Pancreas (tissue), 10 donors: ENCODE measurements around the gene TRPV5. TPM values are rescaled to one million over a fixed set of nuclear protein-coding genes. Genes with fewer than 3 reads are reported as not detected.

Experiments
- ATAC-seq, 4 donors: fragments of 200-7000 bp; cut with Tn5 transposase; one replicate each; pipeline versions ENCODE4 v1.8.0 to v1.9.1; 2020; ENCODE audit warnings: mild to moderate bottlenecking in 4 of 4, moderate library complexity in 4 of 4
- DNase-seq, 6 donors: peaks; one replicate each; pipeline ENCODE4 v3.0.0-alpha.2; 2020
- FAIRE-seq: peaks from 2 replicates; lab custom pipeline; 2012; peaks lifted over from hg19 to GRCh38; lab: Jason Lieb, UNC
- H3K27ac ChIP-seq, 4 donors: fragments of 200-600 bp; sonication (generic); 1 replicate in 3 of 4; 2 replicates in 1 of 4; pipeline versions ENCODE4 v1.5.0 to v1.8.0; 2020
- H3K27me3 ChIP-seq, 4 donors: fragments of 200-600 bp; one replicate each; pipeline ENCODE4 v1.8.0; 2021
- H3K36me3 ChIP-seq, 3 donors: fragments of 200-600 bp; sonication (generic) in 1 of 3; one replicate each; pipeline versions ENCODE4 v1.5.0 to v1.8.0; 2020 to 2021
- H3K4me1 ChIP-seq, 3 donors: fragments of 200-600 bp; one replicate each; pipeline ENCODE4 v1.8.0; 2021
- H3K4me3 ChIP-seq, 4 donors: fragments of 200-600 bp; sonication (generic) in 2 of 4; one replicate each; pipeline versions ENCODE4 v1.5.0 to v1.8.0; 2020 to 2021
- H3K9me3 ChIP-seq, 4 donors: fragments of 200-600 bp; one replicate each; pipeline ENCODE4 v1.8.0; 2021
- WGBS, 2 donors: extraction: QIAGEN DNeasy Blood & Tissue Kit; methylation state at CpG; one replicate each; pipeline ENCODE4 v1.1.7; 2013; 5-methylcytosine and 5-hydroxymethylcytosine counted together
- intact Hi-C, 3 donors: fragments of 100-400 bp; cut with DNase I; formaldehyde crosslinking; loops; one replicate each; pipeline versions ENCODE4 v1.11.1 to v1.14.2; 2022
- polyA plus RNA-seq, 2 donors: library from polyadenylated mRNA; stranded (reverse); fragments of 200-250 nt; gene quantifications; one replicate each; pipeline ENCODE4 v1.2.3, GENCODE V29; 2013
- total RNA-seq, 6 donors: library from RNA; stranded (reverse); fragmentation: NEBNext Ultra II Directional in 4 of 6; extraction: Animal tissue kit (Norgen Biotek cat#: 25700) in 4 of 6; gene quantifications; one replicate each; pipeline versions ENCODE4 v1.2.1 to v1.2.4, GENCODE V29; 2021 to 2023
- TF ChIP-seq, protein P1 (sequence below), 4 donors: fragments of 200-600 bp; sonication (generic) in 3 of 4; IDR thresholded peaks; one replicate each; pipeline versions ENCODE4 v1.5.0 to v1.8.0; 2021; ENCODE audit warnings: antibody characterized with exemption in 4 of 4
- donor health status: healthy with polysubstance abuse.
- donor health status: DM: no; HTN: no; CAD: no; lungs with moderate emphysema.
- donor health status: DM: no; HTN: no; CAD: no.
- donor health status: control.
- donor health status: control.
- donor health status: Bipolar disorder and iron deficiency.
- donor health status: DM: yes; HTN: yes; CAD: no.
- donor health status: DM: no; HTN: no; CAD: no.
- donor health status: DM: no; HTN: no; CAD: no.
- donor health status: DM: yes; HTN: yes; CAD: no.

TRPV5 gene
- total and polyA plus RNA-seq, 8 donors = 0.06 to 0.08 TPM; not detected in 6

DNA sequence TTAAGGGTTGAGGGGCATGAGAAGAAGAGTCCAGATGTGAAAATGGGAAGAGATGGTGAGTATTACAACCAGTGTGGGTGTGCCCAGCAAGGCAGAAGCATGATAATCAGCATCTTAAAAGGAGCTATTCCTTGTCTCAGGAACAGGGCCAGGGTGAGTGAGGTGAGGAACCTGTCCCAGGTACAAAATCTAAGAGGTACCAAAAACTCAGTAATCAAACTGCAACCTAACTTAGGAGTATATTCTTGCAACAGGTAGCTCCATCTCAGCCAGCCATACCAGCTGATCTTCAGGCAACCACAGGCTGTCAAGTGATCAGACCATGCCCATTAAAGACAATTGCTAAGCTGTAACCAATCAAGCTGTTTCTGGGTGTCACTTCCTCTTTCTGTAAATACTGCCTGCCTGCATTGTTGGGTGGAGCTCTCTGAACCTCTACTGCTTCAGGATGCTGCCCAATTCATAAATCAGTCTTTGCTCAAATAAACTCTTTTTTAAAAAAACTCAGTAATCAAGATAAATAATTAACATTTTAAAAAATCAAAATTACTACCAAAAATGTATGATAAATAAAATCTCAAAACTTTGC is 21.2 kb upstream of the TRPV5 start:
- no peak for FAIRE-seq
- H3K9me3 ChIP-seq = no peaks in the 10 kb centered on the region
- H3K27ac ChIP-seq = no peak overlapping the region
- no peaks in the 10 kb centered on the region for H3K36me3 ChIP-seq
- no peaks in the 10 kb centered on the region for H3K27me3 ChIP-seq
- intact Hi-C loops = no loop called here
- no peak overlapping the region for H3K4me3 ChIP-seq
- DNase-seq = no peak
- H3K4me1 ChIP-seq = peaks cover 0 to 7% (median 0%) of the 10 kb centered on the region in 3 donors
- no peak for ATAC-seq
- TF ChIP-seq, protein P1, sequence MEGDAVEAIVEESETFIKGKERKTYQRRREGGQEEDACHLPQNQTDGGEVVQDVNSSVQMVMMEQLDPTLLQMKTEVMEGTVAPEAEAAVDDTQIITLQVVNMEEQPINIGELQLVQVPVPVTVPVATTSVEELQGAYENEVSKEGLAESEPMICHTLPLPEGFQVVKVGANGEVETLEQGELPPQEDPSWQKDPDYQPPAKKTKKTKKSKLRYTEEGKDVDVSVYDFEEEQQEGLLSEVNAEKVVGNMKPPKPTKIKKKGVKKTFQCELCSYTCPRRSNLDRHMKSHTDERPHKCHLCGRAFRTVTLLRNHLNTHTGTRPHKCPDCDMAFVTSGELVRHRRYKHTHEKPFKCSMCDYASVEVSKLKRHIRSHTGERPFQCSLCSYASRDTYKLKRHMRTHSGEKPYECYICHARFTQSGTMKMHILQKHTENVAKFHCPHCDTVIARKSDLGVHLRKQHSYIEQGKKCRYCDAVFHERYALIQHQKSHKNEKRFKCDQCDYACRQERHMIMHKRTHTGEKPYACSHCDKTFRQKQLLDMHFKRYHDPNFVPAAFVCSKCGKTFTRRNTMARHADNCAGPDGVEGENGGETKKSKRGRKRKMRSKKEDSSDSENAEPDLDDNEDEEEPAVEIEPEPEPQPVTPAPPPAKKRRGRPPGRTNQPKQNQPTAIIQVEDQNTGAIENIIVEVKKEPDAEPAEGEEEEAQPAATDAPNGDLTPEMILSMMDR (IDR thresholded peaks at IDR 0.05) = no peak

DNA sequence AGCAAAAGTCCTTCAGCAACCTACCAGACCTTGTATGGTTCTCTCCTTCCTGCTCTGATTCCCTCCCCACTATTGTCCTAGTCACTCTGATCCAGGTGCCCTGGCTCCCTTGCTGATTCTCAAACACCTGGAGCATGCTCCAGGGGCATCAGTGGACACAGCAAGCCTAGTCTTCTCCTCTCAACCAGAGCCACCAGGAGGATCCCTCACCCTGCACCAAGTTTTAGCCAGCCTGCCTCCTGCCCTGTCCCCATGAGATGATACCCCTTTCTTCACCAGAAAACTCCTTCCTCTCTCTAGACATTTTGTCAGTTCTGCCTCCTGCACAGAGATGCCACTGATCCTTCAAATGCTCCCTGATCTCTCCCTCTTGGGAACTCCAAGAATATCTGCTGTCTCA is 16.7 kb upstream of the TRPV5 start:
- no peaks in the 10 kb centered on the region for H3K9me3 ChIP-seq
- intact Hi-C loops = no loop called here
- DNase-seq = no peak
- H3K27me3 ChIP-seq = no peaks in the 10 kb centered on the region
- no peak for FAIRE-seq
- no peaks in the 10 kb centered on the region for H3K4me1 ChIP-seq
- H3K27ac ChIP-seq = no peak overlapping the region
- no peak for ATAC-seq
- no peak overlapping the region for H3K4me3 ChIP-seq
- no peaks in the 10 kb centered on the region for H3K36me3 ChIP-seq
- TF ChIP-seq, protein P1 (IDR thresholded peaks at IDR 0.05) = no peak

- ATAC-seq = no peak
- Histone ChIP-seq H3K9me3 (no peaks in the 10 kb centered on the region), H3K27me3 (no peaks in the 10 kb centered on the region), H3K36me3 (no peaks in the 10 kb centered on the region), H3K27ac (no peak overlapping the region), H3K4me1 (no peaks in the 10 kb centered on the region), H3K4me3 (no peak overlapping the region)
- 92 to 100% methylated on average over 4 of the region's 4 CpGs for WGBS, 2 donors
- DNase-seq = no peak
- TF ChIP-seq, protein P1 (IDR thresholded peaks at IDR 0.05) = no peak
- no peak for FAIRE-seq
- intact Hi-C loops = no loop called here
These were observed 15.1 kb upstream of the TRPV5 start for GRCh38 chr7:142948603-142949002.

- WGBS, 2 donors = 60 to 73% methylated on average over 3 of the region's 3 CpGs
- no peak overlapping the region for H3K27ac ChIP-seq
- H3K4me1 ChIP-seq = no peaks in the 10 kb centered on the region
- intact Hi-C loops = no loop called here
- no peak for FAIRE-seq
- TF ChIP-seq, protein P1 (IDR thresholded peaks at IDR 0.05) = no peak
- H3K36me3 ChIP-seq = no peaks in the 10 kb centered on the region
- no peak overlapping the region for H3K4me3 ChIP-seq
- ATAC-seq = no peak
- no peaks in the 10 kb centered on the region for H3K9me3 ChIP-seq
- DNase-seq = no peak
- H3K27me3 ChIP-seq = no peaks in the 10 kb centered on the region
These were observed 11.5 kb upstream of the TRPV5 start for GRCh38 chr7:142945001-142945400.

DNA sequence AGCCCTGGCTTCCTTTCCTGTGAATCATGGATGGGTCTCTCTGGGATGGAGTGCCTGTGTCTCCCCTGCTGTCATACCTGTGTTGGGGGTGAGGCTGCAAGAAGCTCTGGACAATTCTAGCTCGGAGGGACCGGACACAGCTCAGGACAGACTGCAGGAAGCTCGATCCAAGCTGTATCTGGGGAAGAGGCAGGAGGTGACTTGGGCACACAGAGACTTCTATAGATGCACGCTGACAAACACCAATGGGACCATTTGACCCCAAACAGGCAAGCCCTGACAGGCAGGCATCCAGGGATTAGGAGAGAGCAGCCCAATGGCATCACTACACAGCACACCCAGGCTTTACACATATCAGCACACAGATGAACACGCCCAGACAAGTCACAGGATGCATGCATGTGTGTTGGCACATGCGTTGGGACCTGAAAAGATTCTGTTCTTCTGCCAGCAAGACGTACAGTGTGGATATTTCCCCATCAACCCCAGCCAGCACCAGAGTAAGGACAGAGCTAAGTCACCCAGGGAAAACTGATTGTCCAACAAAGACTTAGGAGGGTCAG is 10.2 kb upstream of the TRPV5 start:
- no peaks in the 10 kb centered on the region for H3K9me3 ChIP-seq
- DNase-seq = no peak
- TF ChIP-seq, protein P1 (IDR thresholded peaks at IDR 0.05) = no peak
- no peak overlapping the region for H3K4me3 ChIP-seq
- no peak for ATAC-seq
- intact Hi-C loops = no loop called here
- 73 to 77% methylated on average over 7 of the region's 7 CpGs for WGBS, 2 donors
- FAIRE-seq = no peak
- no peaks in the 10 kb centered on the region for H3K36me3 ChIP-seq
- H3K4me1 ChIP-seq = no peaks in the 10 kb centered on the region
- no peak overlapping the region for H3K27ac ChIP-seq
- no peaks in the 10 kb centered on the region for H3K27me3 ChIP-seq
